GM12878 (cell line): ENCODE data around the gene F7. TPM values are rescaled to one million over a fixed set of nuclear protein-coding genes. Genes with fewer than 3 reads are reported as not detected.

Experiments
- ATAC-seq: fragments of 200-7000 bp; cut with Tn5 transposase; 3 replicates; pipeline ENCODE4 v1.9.1; 2020; ENCODE audit warnings: mild to moderate bottlenecking, moderate library complexity
- BruUV-seq: library from RNA; stranded (reverse); fragments of 400-500 nt; replicated peaks from 2 replicates; lab custom pipeline; 2021; lab: Mats Ljungman, UMichigan
- CTCF ChIA-PET: fragments of 300-600 bp; sonication (Branson Sonifier 250); formaldehyde crosslinking; extraction: SDS; loops from one replicate; lab custom pipeline; 2021; ENCODE audit warnings: inconsistent platforms; lab: Yijun Ruan, JAX
- POLR2A ChIA-PET: fragments of 350-600 bp; formaldehyde crosslinking; extraction: SDS; loops from one replicate; lab custom pipeline; 2021; ENCODE audit warnings: inconsistent platforms; lab: Charles Lee
- RAD21 ChIA-PET: fragments of 300-600 bp; sonication (Branson Sonifier 250); formaldehyde crosslinking; loops from one replicate; lab custom pipeline; 2023; ENCODE audit warnings: antibody characterized with exemption; ENCODE audit not compliant: unreplicated experiment; lab: Charles Lee
- SMC1A ChIA-PET: fragments of 300-600 bp; sonication (Branson Sonifier 250); formaldehyde crosslinking; loops from one replicate; lab custom pipeline; 2023; ENCODE audit not compliant: unreplicated experiment, uncharacterized antibody; lab: Charles Lee
- DNase-seq: peaks from one replicate; pipeline ENCODE4 v3.0.0-alpha.2; 2011; ENCODE audit warnings: low read depth, low spot score
- FAIRE-seq: peaks from 3 replicates; lab custom pipeline; 2011; peaks lifted over from hg19 to GRCh38; lab: Jason Lieb, UNC
- H2AFZ ChIP-seq: 2 replicates; pipeline ENCODE4 v1.6.0; 2011; ENCODE audit warnings: low read depth, low read length, control low read depth; ENCODE audit not compliant: control insufficient read depth
- H3K27ac ChIP-seq: 2 replicates; pipeline ENCODE4 v1.5.1; 2011; ENCODE audit warnings: control low read depth; ENCODE audit not compliant: control insufficient read depth, insufficient read depth
- H3K27me3 ChIP-seq, 2 experiments: replicated peaks in 1 of 2; 2 replicates each; pipeline versions ENCODE4 v1.6.0 to v1.6.1; 2011; ENCODE audit warnings: low read length in 1 of 2; ENCODE audit not compliant: control insufficient read depth in 2 of 2, insufficient read depth in 2 of 2
- H3K36me3 ChIP-seq, 2 experiments: 2 replicates each; pipeline ENCODE4 v1.5.1; 2011; ENCODE audit warnings: low read length in 1 of 2; ENCODE audit not compliant: control insufficient read depth in 2 of 2, insufficient read depth in 2 of 2
- H3K4me1 ChIP-seq: 2 replicates; pipeline ENCODE4 v1.6.1; 2011; ENCODE audit warnings: mild to moderate bottlenecking, low read length, moderate library complexity, mixed read lengths; ENCODE audit not compliant: control insufficient read depth, insufficient read depth
- H3K4me2 ChIP-seq: 2 replicates; pipeline ENCODE4 v1.6.0; 2011; ENCODE audit warnings: control low read depth; ENCODE audit not compliant: control insufficient read depth, insufficient read depth
- H3K4me3 ChIP-seq: fragments of 200-600 bp; sonication (generic); 2 replicates; pipeline ENCODE4 v1.5.1; 2016
- H3K79me2 ChIP-seq: 2 replicates; pipeline ENCODE4 v1.6.0; 2011; ENCODE audit warnings: low read length; ENCODE audit not compliant: control insufficient read depth, insufficient read depth
- H3K9ac ChIP-seq: 2 replicates; pipeline ENCODE4 v1.8.0; 2011; ENCODE audit warnings: low read length, control low read depth, mixed read lengths; ENCODE audit not compliant: control insufficient read depth, insufficient read depth
- H3K9me3 ChIP-seq: replicated peaks from 3 replicates; pipeline ENCODE4 v1.5.1; 2011; ENCODE audit warnings: mild to moderate bottlenecking, low read length; ENCODE audit not compliant: control insufficient read depth, insufficient read depth
- H4K20me1 ChIP-seq: 2 replicates; pipeline ENCODE4 v1.6.0; 2011; ENCODE audit not compliant: control insufficient read depth, insufficient read depth
- BCL11A ChIP-seq: IDR thresholded peaks from 2 replicates; pipeline ENCODE4 v1.6.1; 2011; ENCODE audit warnings: low read depth, low read length
- CBX5 ChIP-seq: sonication (generic); IDR thresholded peaks from 2 replicates; pipeline ENCODE4 v1.6.1; 2016; ENCODE audit warnings: low read depth, moderate library complexity, mild to moderate bottlenecking, inconsistent platforms
- CHD1 ChIP-seq: IDR thresholded peaks from 2 replicates; pipeline ENCODE4 v1.6.1; 2012; ENCODE audit warnings: low read depth, low read length, improper control_type of control experiment
- SMAD5 ChIP-seq: IDR thresholded peaks from 2 replicates; pipeline ENCODE4 v1.6.1; 2016; ENCODE audit warnings: antibody characterized with exemption, low read depth
- SPI1 ChIP-seq: IDR thresholded peaks from 2 replicates; pipeline ENCODE4 v1.6.1; 2011; ENCODE audit warnings: low read depth, mild to moderate bottlenecking, low read length, moderate library complexity, borderline replicate concordance; ENCODE audit not compliant: insufficient read depth
- TCF12 ChIP-seq: IDR thresholded peaks from 2 replicates; pipeline ENCODE4 v1.6.1; 2011; ENCODE audit warnings: low read depth, mild to moderate bottlenecking, low read length
- ZBTB4 ChIP-seq: fragments of 450-650 bp; formaldehyde crosslinking; IDR thresholded peaks from 2 replicates; pipeline ENCODE4 v1.4.0; 2022; ENCODE audit warnings: mild to moderate bottlenecking, moderate library complexity
- WGBS: methylation state at CpG from one replicate; pipeline ENCODE4 v1.1.6; 2016; ENCODE audit warnings: low lambda C conversion rate; ENCODE audit not compliant: insufficient replicate concordance, insufficient coverage; ENCODE audit errors: missing lambda C conversion rate; 5-methylcytosine and 5-hydroxymethylcytosine counted together
- in situ Hi-C: fragments of 300-500 bp; cut with MboI; formaldehyde crosslinking; loops from 9 replicates; pipeline ENCODE4 v1.14.3; 2018; ENCODE audit warnings: mixed read lengths
- intact Hi-C: fragments of 100-400 bp; cut with micrococcal nuclease; formaldehyde crosslinking; loops from one replicate; pipeline ENCODE4 v1.14.2; 2022; ENCODE audit not compliant: unreplicated experiment
- polyA plus RNA-seq, 11 experiments: library from polyadenylated mRNA; depleted of rRNA in 4 of 11; unstranded in 6 of 11; stranded (reverse) in 5 of 11; fragments of >200 nt; fragmentation: Nextera tagmentation in 4 of 11; fragmentation: Illumina TruSeq in 1 of 11; extraction: Ambion mirVana in 4 of 11; extraction: Trizol in 1 of 11; gene quantifications; 1 replicate in 1 of 11; 2 replicates in 10 of 11; pipeline versions ENCODE4 v1.2.1 to v1.2.3, GENCODE V29; 2011 to 2016; ENCODE audit warnings: inconsistent platforms in 2 of 11, missing spikeins in 2 of 11, low read depth in 1 of 11
- total RNA-seq, 4 experiments: library from RNA; depleted of rRNA in 3 of 4; stranded (reverse); fragments of >200 nt in 3 of 4; fragmentation: Illumina TruSeq in 1 of 4; extraction: Trizol in 1 of 4; gene quantifications; 2 replicates each; pipeline versions ENCODE4 v1.2.1 to v1.2.3, GENCODE V29; 2013 to 2021

F7 gene
- total and polyA plus RNA-seq, 10 of the 15 experiments (the other 5 are each of a cell fraction or from before 2014, with no cell fraction given) = not detected

GRCh38 chr13:113147206-113147605, 41.6 kb downstream of the F7 start (continued):
- TF ChIP-seq ZBTB4 (CRISPR knock-in tag) (no peak), CBX5 (no peak), TCF12 (no peak)
- TF ChIP-seq, all 136 proteins: peak for 0

GRCh38 chr13:113148407-113148806, 42.8 kb downstream of the F7 start:
- intact Hi-C loops = no loop called here
- 80% methylated on average over 13 of the region's 13 CpGs for WGBS
- no TSS peak for BruUV-seq

More at GRCh38 chr13:113148407-113148806, 42.8 kb downstream of the F7 start:
- H3K4me3 ChIP-seq = no peak overlapping the region
- in situ Hi-C loops = no loop called here
- H4K20me1 ChIP-seq = no peaks in the 10 kb centered on the region
- DNase-seq (no peak), FAIRE-seq (no peak), ATAC-seq (no peak)
- no peak overlapping the region for H3K4me2 ChIP-seq
- ChIA-PET CTCF (no interaction called here), RAD21 (no interaction called here), POLR2A (no interaction called here), SMC1A (no interaction called here)
- TF ChIP-seq CHD1 (no peak), SPI1 (no peak), SMAD5 (no peak), BCL11A (no peak)
- no peak overlapping the region for H3K9ac ChIP-seq
- no peaks in the 10 kb centered on the region; the same call in 2 of the 3 replicates for H3K9me3 ChIP-seq
- no peaks in the 10 kb centered on the region for H3K36me3 ChIP-seq
- H3K27me3 ChIP-seq = peaks cover 0 to 5% of the 10 kb centered on the region in 2 experiments; a peak in 3 of 4 replicates
- H3K4me1 ChIP-seq = peaks cover 8% of the 10 kb centered on the region
- no peaks in the 10 kb centered on the region for H3K79me2 ChIP-seq
- H3K27ac ChIP-seq = no peak overlapping the region
- H2AFZ ChIP-seq = no peak overlapping the region
